Body of pancreas (tissue), 4 donors: ENCODE data around the gene PDE4D.
"Not testable (repeated sequence)": the region's sequence is repeated elsewhere in the genome, so short reads cannot be mapped to it uniquely, and the experiment has no call there.

Experiments
- POLR2A ChIP-seq, 3 donors: fragments of 450-650 bp; IDR thresholded peaks; one replicate each; pipeline ENCODE4 v1.6.1; 2016; ENCODE audit warnings: antibody characterized with exemption in 3 of 3, mild to moderate bottlenecking in 2 of 3
- TF ChIP-seq, protein P1 (sequence below), 7 experiments: fragments of 450-650 bp in 4 of 7; fragments of 200-600 bp in 3 of 7; sonication (generic) in 3 of 7; IDR thresholded peaks; one replicate each; pipeline ENCODE4 v1.5.1; 2016 to 2019; ENCODE audit warnings: antibody characterized with exemption in 7 of 7

DNA sequence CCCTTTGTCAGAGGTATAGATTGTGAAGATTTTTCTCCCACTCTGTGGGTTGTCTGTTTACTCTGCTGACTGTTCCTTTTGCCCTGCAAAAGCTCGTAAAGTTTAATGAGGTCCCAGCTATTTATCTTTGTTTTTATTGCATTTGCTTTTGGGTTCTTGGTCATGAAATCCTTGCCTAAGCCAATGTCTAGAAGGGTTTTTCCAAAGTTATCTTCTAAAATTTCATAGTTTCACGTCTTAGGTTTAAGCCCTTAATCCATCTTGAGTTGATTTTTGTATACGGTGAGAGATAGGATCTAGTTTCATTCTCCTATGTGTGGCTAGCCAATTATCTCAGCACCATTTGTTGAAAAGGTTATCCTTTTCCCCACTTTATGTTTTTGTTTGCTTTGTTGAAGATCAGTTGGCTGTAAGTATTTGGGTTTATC lies 590.2 kb downstream of the PDE4D start:
- TF ChIP-seq, protein P1, sequence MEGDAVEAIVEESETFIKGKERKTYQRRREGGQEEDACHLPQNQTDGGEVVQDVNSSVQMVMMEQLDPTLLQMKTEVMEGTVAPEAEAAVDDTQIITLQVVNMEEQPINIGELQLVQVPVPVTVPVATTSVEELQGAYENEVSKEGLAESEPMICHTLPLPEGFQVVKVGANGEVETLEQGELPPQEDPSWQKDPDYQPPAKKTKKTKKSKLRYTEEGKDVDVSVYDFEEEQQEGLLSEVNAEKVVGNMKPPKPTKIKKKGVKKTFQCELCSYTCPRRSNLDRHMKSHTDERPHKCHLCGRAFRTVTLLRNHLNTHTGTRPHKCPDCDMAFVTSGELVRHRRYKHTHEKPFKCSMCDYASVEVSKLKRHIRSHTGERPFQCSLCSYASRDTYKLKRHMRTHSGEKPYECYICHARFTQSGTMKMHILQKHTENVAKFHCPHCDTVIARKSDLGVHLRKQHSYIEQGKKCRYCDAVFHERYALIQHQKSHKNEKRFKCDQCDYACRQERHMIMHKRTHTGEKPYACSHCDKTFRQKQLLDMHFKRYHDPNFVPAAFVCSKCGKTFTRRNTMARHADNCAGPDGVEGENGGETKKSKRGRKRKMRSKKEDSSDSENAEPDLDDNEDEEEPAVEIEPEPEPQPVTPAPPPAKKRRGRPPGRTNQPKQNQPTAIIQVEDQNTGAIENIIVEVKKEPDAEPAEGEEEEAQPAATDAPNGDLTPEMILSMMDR (IDR thresholded peaks at IDR 0.05) = not testable (repeated sequence)
- TF ChIP-seq POLR2A (IDR thresholded peaks at IDR 0.05) = not testable (repeated sequence)
